Hematopoietic multipotent progenitor cell treated with erythropoietin and hydrocortisone succinate and interleukin-3 and kit ligand, for 17 days (in vitro differentiated cells): ENCODE measurements around the gene EIF4E3.

Experiments used
- DNase-seq: peaks from one replicate; pipeline ENCODE4 v3.0.0-alpha.2; 2015; ENCODE audit warnings: low spot score

EIF4E3 gene

GRCh38 chr3:71723452-71724170 lies 1.6 kb downstream of the EIF4E3 start:
- no peak for DNase-seq

GRCh38 chr3:71722693-71723092 lies 2.5 kb downstream of the EIF4E3 start:
- no peak for DNase-seq

GRCh38 chr3:71721651-71722157 lies 3.5 kb downstream of the EIF4E3 start:
- DNase-seq: no peak

GRCh38 chr3:71721002-71721401 lies 4.2 kb downstream of the EIF4E3 start:
- DNase-seq: no peak

GRCh38 chr3:71718072-71718471 lies 7.1 kb downstream of the EIF4E3 start:
- DNase-seq: no peak

GRCh38 chr3:71714595-71714994 lies 10.6 kb downstream of the EIF4E3 start:
- no peak for DNase-seq

GRCh38 chr3:71713041-71713440 lies 12.2 kb downstream of the EIF4E3 start:
- DNase-seq: no peak

GRCh38 chr3:71710906-71711494 lies 14.2 kb downstream of the EIF4E3 start:
- DNase-seq: peak; percentile 20

- DNase-seq: no peak
Measured at GRCh38 chr3:71709908-71710511, 15.2 kb downstream of the EIF4E3 start.

GRCh38 chr3:71708476-71709105 lies 16.6 kb downstream of the EIF4E3 start:
- DNase-seq: no peak

GRCh38 chr3:71707595-71707994 lies 17.6 kb downstream of the EIF4E3 start:
- DNase-seq: no peak

- no peak for DNase-seq
Measured at GRCh38 chr3:71705681-71706080, 19.5 kb downstream of the EIF4E3 start.

GRCh38 chr3:71704915-71705314 lies 20.3 kb downstream of the EIF4E3 start:
- DNase-seq: no peak

GRCh38 chr3:71703797-71704196 lies 21.4 kb downstream of the EIF4E3 start:
- no peak for DNase-seq

GRCh38 chr3:71702131-71703024 lies 22.8 kb downstream of the EIF4E3 start:
- no peak for DNase-seq

GRCh38 chr3:71701251-71701762 lies 23.9 kb downstream of the EIF4E3 start:
- no peak for DNase-seq

- DNase-seq: no peak
Measured at GRCh38 chr3:71695000-71695482, 30.2 kb downstream of the EIF4E3 start.

GRCh38 chr3:71694358-71694999 lies 30.7 kb downstream of the EIF4E3 start:
- DNase-seq: no peak

- no peak for DNase-seq
Measured at GRCh38 chr3:71693641-71694040, 31.6 kb downstream of the EIF4E3 start.

- no peak for DNase-seq
Measured at GRCh38 chr3:71692139-71692538, 33.1 kb downstream of the EIF4E3 start.

- DNase-seq: no peak
Measured at GRCh38 chr3:71690341-71690841, 34.8 kb downstream of the EIF4E3 start.
